ENCODE data around the gene SF3B2. TPM values are rescaled to one million over a fixed set of nuclear protein-coding genes. Genes with fewer than 3 reads are reported as not detected.

Gene SF3B2
- total and polyA plus RNA-seq, 9 of the 15 experiments (the other 6 are each of a cell fraction or from before 2014, with no cell fraction given) = 58.3 to 248 (median 157) TPM

GRCh38 chr11:66068923-66069714 lies 17.0 kb downstream of the SF3B2 start (continued):
- TF ChIP-seq RFX7 (CRISPR knock-in tag; IDR thresholded peaks at IDR 0.05) = no peak
- no peak for TF ChIP-seq NCOA4 (IDR thresholded peaks at IDR 0.05; ENCODE audit: partially characterized antibody)
- TF ChIP-seq GTF2B (IDR thresholded peaks at IDR 0.05; ENCODE audit: extremely low read depth, insufficient read length) = no peak
- no peak for TF ChIP-seq PHF8 (IDR thresholded peaks at IDR 0.05; ENCODE audit: borderline replicate concordance, low read length)
- TF ChIP-seq NRF1 (conservative IDR thresholded peaks at IDR 0.05 in 1 of 2, IDR thresholded peaks at IDR 0.05 in 1 of 2) = no peak
- no peak for TF ChIP-seq TAF1 (IDR thresholded peaks at IDR 0.05; ENCODE audit: control insufficient read depth, extremely low read depth, insufficient read depth, low read length, severe bottlenecking)
- TF ChIP-seq SIN3A (IDR thresholded peaks at IDR 0.05; ENCODE audit: borderline replicate concordance in 2 of 2, control insufficient read depth in 1 of 2, low read depth in 2 of 2, low read length in 2 of 2) = no peak
- TF ChIP-seq NR2C1 (IDR thresholded peaks at IDR 0.05) = no peak; the same call in 1 of the 2 replicates
- no peak for TF ChIP-seq NR2C1 (tag; IDR thresholded peaks at IDR 0.05)
- TF ChIP-seq MEF2D (tag; conservative IDR thresholded peaks at IDR 0.05; ENCODE audit: low read depth) = peak; percentile 40; the same call in 1 of the 2 replicates
- no peak for TF ChIP-seq FOSL1 (tag; conservative IDR thresholded peaks at IDR 0.05)
- TF ChIP-seq MGA (IDR thresholded peaks at IDR 0.05) = no peak

Data from K562 (cell line).